Stomach (tissue), 9 donors: ENCODE results near the gene ADSS2. TPM values are rescaled to one million over a fixed set of nuclear protein-coding genes. Genes with fewer than 3 reads are reported as not detected.

Experiments used
- DNase-seq, 2 donors: peaks; one replicate each; pipeline versions ENCODE4 v3.0.0 to v3.0.0-alpha.2; 2013 to 2019
- H3K27ac ChIP-seq, 5 donors: fragments of 200-600 bp in 4 of 5; sonication (generic) in 4 of 5; one replicate each; pipeline ENCODE4 v1.5.1; 2013 to 2019; ENCODE audit warnings: mild to moderate bottlenecking in 1 of 5, moderate library complexity in 1 of 5
- H3K27me3 ChIP-seq, 3 donors: fragments of 200-600 bp; sonication (generic); one replicate each; pipeline ENCODE4 v1.5.1; 2017 to 2019; ENCODE audit warnings: mixed run types in 1 of 3
- H3K36me3 ChIP-seq, 4 donors: fragments of 200-600 bp; sonication (generic); 1 replicate in 3 of 4; 2 replicates in 1 of 4; pipeline ENCODE4 v1.5.1; 2016 to 2019
- H3K4me1 ChIP-seq, 4 donors: fragments of 200-600 bp; sonication (generic); one replicate each; pipeline ENCODE4 v1.5.1; 2016 to 2019
- H3K4me3 ChIP-seq, 4 donors: fragments of 200-600 bp; sonication (generic) in 3 of 4; one replicate each; pipeline ENCODE4 v1.5.1; 2016 to 2019; ENCODE audit warnings: mild to moderate bottlenecking in 1 of 4
- H3K9me3 ChIP-seq, 4 donors: fragments of 200-600 bp; sonication (generic); one replicate each; pipeline ENCODE4 v1.5.1; 2016 to 2019
- CTCF ChIP-seq, 7 experiments: fragments of 450-650 bp in 4 of 7; fragments of 200-600 bp in 3 of 7; sonication (generic) in 3 of 7; IDR thresholded peaks; one replicate each; pipeline ENCODE4 v1.5.1; 2016 to 2019; ENCODE audit warnings: antibody characterized with exemption in 7 of 7, control low read depth in 2 of 7, mild to moderate bottlenecking in 1 of 7
- EP300 ChIP-seq: sonication (generic); formaldehyde crosslinking; IDR thresholded peaks from one replicate; pipeline ENCODE4 v1.6.1; 2017; ENCODE audit warnings: antibody characterized with exemption
- POLR2A ChIP-seq, 4 donors: fragments of 450-650 bp; IDR thresholded peaks; one replicate each; pipeline ENCODE4 v1.6.1; 2016; ENCODE audit warnings: antibody characterized with exemption in 4 of 4, control low read depth in 2 of 4, mild to moderate bottlenecking in 1 of 4, moderate library complexity in 1 of 4
- POLR2AphosphoS5 ChIP-seq, 3 donors: sonication (generic); formaldehyde crosslinking; IDR thresholded peaks; one replicate each; pipeline ENCODE4 v1.6.1; 2016; ENCODE audit warnings: antibody characterized with exemption in 3 of 3
- WGBS, 5 donors: extraction: QIAGEN DNeasy Blood & Tissue Kit in 3 of 5; methylation state at CpG; one replicate each; pipeline versions ENCODE4 v1.1.5 to v1.1.7; 2013 to 2018; 5-methylcytosine and 5-hydroxymethylcytosine counted together
- intact Hi-C: fragments of 100-400 bp; cut with DNase I; formaldehyde crosslinking; loops from one replicate; pipeline ENCODE4 v1.15.1; 2023; ENCODE audit warnings: low total_unique reads
- polyA plus RNA-seq, 3 donors: library from polyadenylated mRNA; stranded (reverse); fragments of 200-250 nt; gene quantifications; one replicate each; pipeline ENCODE4 v1.2.3, GENCODE V29; 2013
- total RNA-seq, 5 donors: library from RNA; depleted of rRNA; stranded (reverse); fragments of >200 nt; gene quantifications; one replicate each; pipeline versions ENCODE4 v1.1.0 to v1.2.3, GENCODE V29; 2014 to 2016
- donor health status: healthy with polysubstance abuse.
- donor health status: Bipolar disorder and iron deficiency.
- donor health status: healthy.

ADSS2 gene
- total and polyA plus RNA-seq, 8 donors, result 20.1 to 99.3 (median 43.5) TPM

- Histone ChIP-seq H3K36me3 (peaks cover 16 to 57% (median 50%) of the 10 kb centered on the region in 4 donors), H3K4me3 (no peak overlapping the region), H3K9me3 (no peaks in the 10 kb centered on the region), H3K27ac (no peak overlapping the region), H3K27me3 (no peaks in the 10 kb centered on the region), H3K4me1 (peaks cover 8 to 32% (median 15%) of the 10 kb centered on the region in 4 donors)
- intact Hi-C loops, result no loop called here
- TF ChIP-seq POLR2AphosphoS5 (IDR thresholded peaks at IDR 0.05), result no peak
- TF ChIP-seq POLR2A (IDR thresholded peaks at IDR 0.05), result no peak
- TF ChIP-seq EP300, result no peak
- no peak for TF ChIP-seq CTCF (IDR thresholded peaks at IDR 0.05)
- DNase-seq, result no peak
- 58 to 72% (median 61%) methylated on average over 6 of the region's 6 CpGs for WGBS, 5 donors
These were observed 16.0 kb downstream of the ADSS2 start for GRCh38 chr1:244435562-244436205.

- no peak for DNase-seq
- H3K27ac ChIP-seq, result no peak overlapping the region
- no peaks in the 10 kb centered on the region for H3K9me3 ChIP-seq
- TF ChIP-seq POLR2A (IDR thresholded peaks at IDR 0.05), result no peak
- no peak for TF ChIP-seq CTCF (IDR thresholded peaks at IDR 0.05)
- TF ChIP-seq EP300, result no peak
- no peak for TF ChIP-seq POLR2AphosphoS5 (IDR thresholded peaks at IDR 0.05)
- intact Hi-C loops, result no loop called here
- H3K27me3 ChIP-seq, result no peaks in the 10 kb centered on the region
- H3K4me3 ChIP-seq, result no peak overlapping the region
- H3K36me3 ChIP-seq, result peaks cover 15 to 65% (median 55%) of the 10 kb centered on the region in 4 donors
- peaks cover 0 to 8% (median 0%) of the 10 kb centered on the region in 4 donors for H3K4me1 ChIP-seq
These were observed 20.5 kb downstream of the ADSS2 start for GRCh38 chr1:244431166-244431565.

- H3K9me3 ChIP-seq, result no peaks in the 10 kb centered on the region
- no peaks in the 10 kb centered on the region for H3K27me3 ChIP-seq
- TF ChIP-seq CTCF (IDR thresholded peaks at IDR 0.05) (no peak), POLR2AphosphoS5 (IDR thresholded peaks at IDR 0.05) (no peak), POLR2A (IDR thresholded peaks at IDR 0.05) (no peak), EP300 (no peak)
- H3K36me3 ChIP-seq, result peaks cover 9 to 52% (median 43%) of the 10 kb centered on the region in 4 donors
- DNase-seq, result no peak
- H3K4me3 ChIP-seq, result no peak overlapping the region
- H3K4me1 ChIP-seq, result peaks cover 0 to 9% (median under 1%) of the 10 kb centered on the region in 4 donors
- intact Hi-C loops, result no loop called here
- WGBS, 5 donors, result 79 to 96% (median 92%) methylated on average over 3 of the region's 3 CpGs
- H3K27ac ChIP-seq, result no peak overlapping the region
These were observed 21.9 kb downstream of the ADSS2 start for GRCh38 chr1:244429818-244430217.

GRCh38 chr1:244427647-244428046 lies 24.1 kb downstream of the ADSS2 start:
- intact Hi-C loops, result no loop called here
- Histone ChIP-seq H3K27ac (no peak overlapping the region), H3K36me3 (peaks cover 6 to 47% (median 36%) of the 10 kb centered on the region in 4 donors), H3K9me3 (no peaks in the 10 kb centered on the region), H3K4me1 (peaks cover 0 to 13% (median 2%) of the 10 kb centered on the region in 4 donors), H3K4me3 (no peak overlapping the region), H3K27me3 (no peaks in the 10 kb centered on the region)
- DNase-seq, result no peak
- TF ChIP-seq EP300 (no peak), POLR2AphosphoS5 (IDR thresholded peaks at IDR 0.05) (no peak), POLR2A (IDR thresholded peaks at IDR 0.05) (no peak), CTCF (IDR thresholded peaks at IDR 0.05) (no peak)
